Loucy (cell line): ENCODE results near the gene ZFAND2B.

Source experiments
- EZH2phosphoT487 ChIP-seq: fragments of 200-600 bp; IDR thresholded peaks from 2 replicates; pipeline ENCODE4 v1.6.1; 2018; ENCODE audit warnings: antibody characterized with exemption, mild to moderate bottlenecking, moderate library complexity, borderline replicate concordance
- TF ChIP-seq, protein P1 (sequence below): fragments of 200-600 bp; sonication (generic); conservative IDR thresholded peaks from 2 replicates; pipeline ENCODE4 v1.5.1; 2014; ENCODE audit warnings: mild to moderate bottlenecking, antibody characterized with exemption, low read length

DNA sequence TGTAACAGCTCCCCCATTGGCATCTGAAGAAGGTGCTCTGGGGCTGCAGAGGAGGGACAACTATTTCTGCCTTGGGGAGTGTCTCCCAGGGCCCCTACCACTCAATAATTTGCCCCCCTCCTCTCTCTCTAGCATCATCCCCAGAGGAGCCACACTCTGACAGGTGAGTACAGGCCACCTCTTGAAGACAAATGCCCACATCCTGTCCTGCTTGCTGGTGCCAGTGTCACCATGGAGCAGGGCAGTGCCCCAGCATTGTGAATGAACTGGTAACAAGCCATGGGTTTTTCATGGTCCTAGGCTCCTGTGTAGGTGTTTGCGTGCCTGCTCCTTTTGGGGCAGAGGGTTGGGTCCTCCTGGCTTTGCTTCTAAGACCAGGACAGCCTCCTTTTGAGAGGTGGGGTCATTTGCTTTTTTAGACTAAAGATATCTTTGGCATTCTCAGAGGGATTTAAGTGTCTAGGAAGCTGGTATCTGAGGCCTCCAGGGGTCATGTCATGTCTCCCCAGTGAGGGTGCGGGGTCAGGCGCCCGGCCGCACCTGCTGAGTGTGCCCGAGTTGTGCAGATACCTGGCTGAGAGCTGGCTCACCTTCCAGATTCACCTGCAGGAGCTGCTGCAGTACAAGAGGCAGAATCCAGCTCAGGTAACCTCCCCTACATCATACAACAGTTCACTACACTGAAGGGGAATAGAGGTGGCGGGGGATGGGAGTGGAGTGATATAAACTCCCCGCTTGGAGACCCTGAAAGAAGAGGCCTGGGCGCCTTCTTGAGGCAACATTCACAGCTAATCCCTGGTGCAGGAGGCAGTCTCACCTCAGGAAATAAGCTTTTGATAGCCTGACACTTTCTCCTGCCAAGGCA, 26.7 kb upstream of the ZFAND2B start:
- TF ChIP-seq, protein P1, sequence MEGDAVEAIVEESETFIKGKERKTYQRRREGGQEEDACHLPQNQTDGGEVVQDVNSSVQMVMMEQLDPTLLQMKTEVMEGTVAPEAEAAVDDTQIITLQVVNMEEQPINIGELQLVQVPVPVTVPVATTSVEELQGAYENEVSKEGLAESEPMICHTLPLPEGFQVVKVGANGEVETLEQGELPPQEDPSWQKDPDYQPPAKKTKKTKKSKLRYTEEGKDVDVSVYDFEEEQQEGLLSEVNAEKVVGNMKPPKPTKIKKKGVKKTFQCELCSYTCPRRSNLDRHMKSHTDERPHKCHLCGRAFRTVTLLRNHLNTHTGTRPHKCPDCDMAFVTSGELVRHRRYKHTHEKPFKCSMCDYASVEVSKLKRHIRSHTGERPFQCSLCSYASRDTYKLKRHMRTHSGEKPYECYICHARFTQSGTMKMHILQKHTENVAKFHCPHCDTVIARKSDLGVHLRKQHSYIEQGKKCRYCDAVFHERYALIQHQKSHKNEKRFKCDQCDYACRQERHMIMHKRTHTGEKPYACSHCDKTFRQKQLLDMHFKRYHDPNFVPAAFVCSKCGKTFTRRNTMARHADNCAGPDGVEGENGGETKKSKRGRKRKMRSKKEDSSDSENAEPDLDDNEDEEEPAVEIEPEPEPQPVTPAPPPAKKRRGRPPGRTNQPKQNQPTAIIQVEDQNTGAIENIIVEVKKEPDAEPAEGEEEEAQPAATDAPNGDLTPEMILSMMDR: no peak
- no peak for TF ChIP-seq EZH2phosphoT487
